ENCODE data around the gene KLF12.
A peak's percentile ranks its signal among the peaks of the same experiment; 100 is the strongest.

Gene KLF12

GRCh38 chr13:74103970-74104555 is 30.1 kb downstream of the KLF12 start:
- no peak for DNase-seq (ENCODE audit: low read depth)

- DNase-seq (ENCODE audit: low read depth): no peak
Observed at GRCh38 chr13:74103196-74103595, 31.0 kb downstream of the KLF12 start.

- DNase-seq (ENCODE audit: low read depth): no peak
Observed at GRCh38 chr13:74102691-74103090, 31.5 kb downstream of the KLF12 start.

GRCh38 chr13:74101436-74101835 is 32.8 kb downstream of the KLF12 start:
- no peak for DNase-seq (ENCODE audit: low read depth)

GRCh38 chr13:74098077-74098476 is 36.1 kb downstream of the KLF12 start:
- DNase-seq (ENCODE audit: low read depth): no peak

GRCh38 chr13:74097116-74097515 is 37.1 kb downstream of the KLF12 start:
- no peak for DNase-seq (ENCODE audit: low read depth)

GRCh38 chr13:74093691-74094090 is 40.5 kb downstream of the KLF12 start:
- peak; percentile 50 for DNase-seq (ENCODE audit: low read depth)

- no peak for DNase-seq (ENCODE audit: low read depth)
Observed at GRCh38 chr13:74092711-74093110, 41.5 kb downstream of the KLF12 start.

GRCh38 chr13:74090869-74091605 is 43.2 kb downstream of the KLF12 start:
- DNase-seq (ENCODE audit: low read depth): no peak

- DNase-seq (ENCODE audit: low read depth): no peak
Observed at GRCh38 chr13:74090397-74090796, 43.8 kb downstream of the KLF12 start.

- DNase-seq (ENCODE audit: low read depth): no peak
Observed at GRCh38 chr13:74087357-74087756, 46.8 kb downstream of the KLF12 start.

Data from EH (cell line).